ENCODE data around the gene SH3RF1.

The SH3RF1 gene

GRCh38 chr4:169142906-169143305 is 127.8 kb downstream of the SH3RF1 start:
- no peak overlapping the region for H4K8ac ChIP-seq (ENCODE audit: low read depth, low read length)
- H3K9me3 ChIP-seq (replicated peaks in 1 of 2; ENCODE audit: control insufficient read depth in 2 of 2, insufficient read depth in 1 of 2, low read depth in 1 of 2, low read length in 2 of 2) = no peaks in the 10 kb centered on the region
- no peak overlapping the region for H3K27ac ChIP-seq (replicated peaks; ENCODE audit: low read length)
- H3K23ac ChIP-seq (ENCODE audit: low read depth, low read length, poor library complexity) = no peak overlapping the region
- peaks cover 0 to 1% of the 10 kb centered on the region in 2 donors for H3K4me1 ChIP-seq (ENCODE audit: control insufficient read depth in 2 of 2, insufficient read depth in 1 of 2, low read depth in 1 of 2, low read length in 2 of 2)
- no peak overlapping the region for H3K9ac ChIP-seq (ENCODE audit: low read depth, low read length, poor library complexity)
- H2BK12ac ChIP-seq (ENCODE audit: low read length) = no peak overlapping the region
- no peak overlapping the region for H3K14ac ChIP-seq (ENCODE audit: low read length)
- H3K36me3 ChIP-seq (replicated peaks in 1 of 2; ENCODE audit: control insufficient read depth in 2 of 2, insufficient read depth in 2 of 2, low read length in 2 of 2) = peaks cover 2 to 39% of the 10 kb centered on the region in 2 donors
- H2BK5ac ChIP-seq (ENCODE audit: low read length) = no peak overlapping the region
- no peak overlapping the region for H2AFZ ChIP-seq (ENCODE audit: low read length)
- no peaks in the 10 kb centered on the region for H3K27me3 ChIP-seq (ENCODE audit: control insufficient read depth in 3 of 3, insufficient read depth in 3 of 3, low read depth in 1 of 3, low read length in 3 of 3)
- no peak overlapping the region for H2BK120ac ChIP-seq (ENCODE audit: low read depth, low read length)
- no peak overlapping the region for H4K91ac ChIP-seq (ENCODE audit: low read depth, low read length, poor library complexity)
- H3K18ac ChIP-seq (ENCODE audit: low read length) = no peak overlapping the region
- no peak overlapping the region for H3K4ac ChIP-seq (ENCODE audit: low read length)
- peaks cover 3% of the 10 kb centered on the region for H3K79me1 ChIP-seq (ENCODE audit: low read depth, low read length)
- no peak overlapping the region for H3K4me2 ChIP-seq (ENCODE audit: insufficient read depth, low read length, poor library complexity, severe bottlenecking)
- no peak overlapping the region for H3K4me3 ChIP-seq (ENCODE audit: low read length in 2 of 2)
- H2BK15ac ChIP-seq (ENCODE audit: low read length) = no peak overlapping the region
- H2AK5ac ChIP-seq (ENCODE audit: low read depth, low read length) = no peak overlapping the region
- no peak for DNase-seq (ENCODE audit: low spot score)

- no peak for DNase-seq (ENCODE audit: low spot score)
- Histone ChIP-seq H3K18ac (ENCODE audit: low read length) (no peak overlapping the region), H2AFZ (ENCODE audit: low read length) (no peak overlapping the region), H3K27me3 (ENCODE audit: control insufficient read depth in 3 of 3, insufficient read depth in 3 of 3, low read depth in 1 of 3, low read length in 3 of 3) (no peaks in the 10 kb centered on the region), H4K8ac (ENCODE audit: low read depth, low read length) (no peak overlapping the region), H2AK5ac (ENCODE audit: low read depth, low read length) (no peak overlapping the region), H3K4ac (ENCODE audit: low read length) (no peak overlapping the region), H3K9ac (ENCODE audit: low read depth, low read length, poor library complexity) (no peak overlapping the region), H3K27ac (replicated peaks; ENCODE audit: low read length) (no peak overlapping the region), H3K36me3 (replicated peaks in 1 of 2; ENCODE audit: control insufficient read depth in 2 of 2, insufficient read depth in 2 of 2, low read length in 2 of 2) (peaks cover 2 to 36% of the 10 kb centered on the region in 2 donors), H3K4me2 (ENCODE audit: insufficient read depth, low read length, poor library complexity, severe bottlenecking) (no peak overlapping the region), H2BK5ac (ENCODE audit: low read length) (no peak overlapping the region), H4K91ac (ENCODE audit: low read depth, low read length, poor library complexity) (no peak overlapping the region), H2BK12ac (ENCODE audit: low read length) (no peak overlapping the region), H3K23ac (ENCODE audit: low read depth, low read length, poor library complexity) (no peak overlapping the region), H3K4me3 (ENCODE audit: low read length in 2 of 2) (no peak overlapping the region), H3K4me1 (ENCODE audit: control insufficient read depth in 2 of 2, insufficient read depth in 1 of 2, low read depth in 1 of 2, low read length in 2 of 2) (peaks cover 0 to 1% of the 10 kb centered on the region in 2 donors), H3K9me3 (replicated peaks in 1 of 2; ENCODE audit: control insufficient read depth in 2 of 2, insufficient read depth in 1 of 2, low read depth in 1 of 2, low read length in 2 of 2) (no peaks in the 10 kb centered on the region), H2BK15ac (ENCODE audit: low read length) (no peak overlapping the region), H3K79me1 (ENCODE audit: low read depth, low read length) (peaks cover 3% of the 10 kb centered on the region), H3K14ac (ENCODE audit: low read length) (no peak overlapping the region), H2BK120ac (ENCODE audit: low read depth, low read length) (no peak overlapping the region)
- no CpG with 5 or more reads among the region's 2 CpGs for WGBS, 2 donors (ENCODE audit: extremely low coverage in 2 of 2, insufficient read length in 2 of 2, insufficient replicate concordance in 1 of 2)
These were observed 128.4 kb downstream of the SH3RF1 start for GRCh38 chr4:169142391-169142790.

GRCh38 chr4:169139021-169139420 is 131.7 kb downstream of the SH3RF1 start:
- Histone ChIP-seq H3K4me2 (ENCODE audit: insufficient read depth, low read length, poor library complexity, severe bottlenecking) (no peak overlapping the region), H3K79me1 (ENCODE audit: low read depth, low read length) (peaks cover 3% of the 10 kb centered on the region), H4K8ac (ENCODE audit: low read depth, low read length) (no peak overlapping the region), H3K18ac (ENCODE audit: low read length) (no peak overlapping the region), H2BK12ac (ENCODE audit: low read length) (no peak overlapping the region), H3K27ac (replicated peaks; ENCODE audit: low read length) (no peak overlapping the region), H3K36me3 (replicated peaks in 1 of 2; ENCODE audit: control insufficient read depth in 2 of 2, insufficient read depth in 2 of 2, low read length in 2 of 2) (peaks cover 10 to 56% of the 10 kb centered on the region in 2 donors), H3K9me3 (replicated peaks in 1 of 2; ENCODE audit: control insufficient read depth in 2 of 2, insufficient read depth in 1 of 2, low read depth in 1 of 2, low read length in 2 of 2) (no peaks in the 10 kb centered on the region), H3K9ac (ENCODE audit: low read depth, low read length, poor library complexity) (no peak overlapping the region), H3K4me3 (ENCODE audit: low read length in 2 of 2) (no peak overlapping the region), H2BK5ac (ENCODE audit: low read length) (no peak overlapping the region), H3K27me3 (ENCODE audit: control insufficient read depth in 3 of 3, insufficient read depth in 3 of 3, low read depth in 1 of 3, low read length in 3 of 3) (no peaks in the 10 kb centered on the region), H2BK120ac (ENCODE audit: low read depth, low read length) (no peak overlapping the region), H3K4me1 (ENCODE audit: control insufficient read depth in 2 of 2, insufficient read depth in 1 of 2, low read depth in 1 of 2, low read length in 2 of 2) (peaks cover 0 to 1% of the 10 kb centered on the region in 2 donors), H3K14ac (ENCODE audit: low read length) (no peak overlapping the region), H2BK15ac (ENCODE audit: low read length) (no peak overlapping the region), H4K91ac (ENCODE audit: low read depth, low read length, poor library complexity) (no peak overlapping the region), H2AFZ (ENCODE audit: low read length) (no peak overlapping the region), H3K4ac (ENCODE audit: low read length) (no peak overlapping the region), H3K23ac (ENCODE audit: low read depth, low read length, poor library complexity) (no peak overlapping the region), H2AK5ac (ENCODE audit: low read depth, low read length) (no peak overlapping the region)
- no CpG with 5 or more reads among the region's 4 CpGs for whole genome bisulfite sequencing, 2 donors (ENCODE audit: extremely low coverage in 2 of 2, insufficient read length in 2 of 2, insufficient replicate concordance in 1 of 2)
- no peak for DNase-seq (ENCODE audit: low spot score)

GRCh38 chr4:169137558-169137920 is 133.2 kb downstream of the SH3RF1 start:
- no peak overlapping the region for H3K4me2 ChIP-seq (ENCODE audit: insufficient read depth, low read length, poor library complexity, severe bottlenecking)
- WGBS, 2 donors (ENCODE audit: extremely low coverage in 2 of 2, insufficient read length in 2 of 2, insufficient replicate concordance in 1 of 2) = no CpG with 5 or more reads among the region's 2 CpGs
- no peak overlapping the region for H3K4ac ChIP-seq (ENCODE audit: low read length)
- no peak overlapping the region for H2BK12ac ChIP-seq (ENCODE audit: low read length)
- H3K4me1 ChIP-seq (ENCODE audit: control insufficient read depth in 2 of 2, insufficient read depth in 1 of 2, low read depth in 1 of 2, low read length in 2 of 2) = no peaks in the 10 kb centered on the region
- no peak for DNase-seq (ENCODE audit: low spot score)
- no peak overlapping the region for H2BK15ac ChIP-seq (ENCODE audit: low read length)
- no peak overlapping the region for H3K4me3 ChIP-seq (ENCODE audit: low read length in 2 of 2)
- H4K8ac ChIP-seq (ENCODE audit: low read depth, low read length) = no peak overlapping the region
- peaks cover 15 to 57% of the 10 kb centered on the region in 2 donors for H3K36me3 ChIP-seq (replicated peaks in 1 of 2; ENCODE audit: control insufficient read depth in 2 of 2, insufficient read depth in 2 of 2, low read length in 2 of 2)
- H3K79me1 ChIP-seq (ENCODE audit: low read depth, low read length) = peaks cover 3% of the 10 kb centered on the region
- H2BK5ac ChIP-seq (ENCODE audit: low read length) = no peak overlapping the region
- no peak overlapping the region for H2BK120ac ChIP-seq (ENCODE audit: low read depth, low read length)
- H2AK5ac ChIP-seq (ENCODE audit: low read depth, low read length) = no peak overlapping the region
- no peaks in the 10 kb centered on the region for H3K27me3 ChIP-seq (ENCODE audit: control insufficient read depth in 3 of 3, insufficient read depth in 3 of 3, low read depth in 1 of 3, low read length in 3 of 3)
- H3K23ac ChIP-seq (ENCODE audit: low read depth, low read length, poor library complexity) = no peak overlapping the region
- H2AFZ ChIP-seq (ENCODE audit: low read length) = no peak overlapping the region
- H3K14ac ChIP-seq (ENCODE audit: low read length) = no peak overlapping the region
- H3K9me3 ChIP-seq (replicated peaks in 1 of 2; ENCODE audit: control insufficient read depth in 2 of 2, insufficient read depth in 1 of 2, low read depth in 1 of 2, low read length in 2 of 2) = no peaks in the 10 kb centered on the region
- no peak overlapping the region for H3K9ac ChIP-seq (ENCODE audit: low read depth, low read length, poor library complexity)
- no peak overlapping the region for H3K18ac ChIP-seq (ENCODE audit: low read length)
- H3K27ac ChIP-seq (replicated peaks; ENCODE audit: low read length) = no peak overlapping the region
- H4K91ac ChIP-seq (ENCODE audit: low read depth, low read length, poor library complexity) = no peak overlapping the region
